Ovary (tissue), 9 donors: ENCODE results near the gene GJB5. TPM values are rescaled to one million over a fixed set of nuclear protein-coding genes. Genes with fewer than 3 reads are reported as not detected.

Experiments
- DNase-seq, 5 donors: peaks; one replicate each; pipeline ENCODE4 v3.0.0-alpha.2; 2019 to 2020
- H3K27ac ChIP-seq, 2 donors: fragments of 200-600 bp; one replicate each; pipeline versions ENCODE4 v1.5.1 to v1.8.0; 2019 to 2022
- H3K27me3 ChIP-seq: fragments of 200-600 bp; one replicate; pipeline ENCODE4 v1.8.0; 2022
- H3K36me3 ChIP-seq: fragments of 200-600 bp; sonication (generic); one replicate; pipeline ENCODE4 v1.5.1; 2019
- H3K4me1 ChIP-seq: one replicate; pipeline ENCODE4 v1.8.1; 2013; ENCODE audit warnings: mild to moderate bottlenecking, moderate library complexity; ENCODE audit not compliant: insufficient read depth
- H3K4me3 ChIP-seq: fragments of 200-600 bp; sonication (generic); one replicate; pipeline ENCODE4 v1.5.1; 2017
- H3K9me3 ChIP-seq, 2 donors: fragments of 200-600 bp in 1 of 2; sonication (generic) in 1 of 2; one replicate each; pipeline versions ENCODE4 v1.5.1 to v1.8.1; 2013 to 2019; ENCODE audit warnings: mild to moderate bottlenecking in 1 of 2, moderate library complexity in 1 of 2
- CTCF ChIP-seq, 3 donors: fragments of 450-650 bp in 2 of 3; fragments of 200-600 bp in 1 of 3; IDR thresholded peaks; one replicate each; pipeline versions ENCODE4 v1.5.1 to v1.8.0; 2016 to 2022; ENCODE audit warnings: antibody characterized with exemption in 3 of 3, mild to moderate bottlenecking in 1 of 3
- EP300 ChIP-seq: sonication (generic); formaldehyde crosslinking; IDR thresholded peaks from one replicate; pipeline ENCODE4 v1.6.1; 2017; ENCODE audit warnings: antibody characterized with exemption
- POLR2A ChIP-seq: fragments of 450-650 bp; IDR thresholded peaks from one replicate; pipeline ENCODE4 v1.6.1; 2017; ENCODE audit warnings: antibody characterized with exemption, mild to moderate bottlenecking, moderate library complexity
- WGBS, 3 donors: extraction: QIAGEN DNeasy Blood & Tissue Kit in 1 of 3; methylation state at CpG; one replicate each; pipeline versions ENCODE4 v1.1.5 to v1.1.7; 2013 to 2017; 5-methylcytosine and 5-hydroxymethylcytosine counted together
- intact Hi-C, 4 donors: fragments of 100-400 bp; cut with DNase I; formaldehyde crosslinking; loops; one replicate each; pipeline versions ENCODE4 v1.11.0 to v1.15.1; 2022 to 2023
- polyA plus RNA-seq, 2 donors: library from polyadenylated mRNA; stranded (reverse); fragments of 200-250 nt in 1 of 2; fragments of 350-450 nt in 1 of 2; fragmentation: Illumina TruSeq in 1 of 2; extraction: RNeasy Lipid Tissue Mini Kit (QIAGEN cat#74804) in 1 of 2; gene quantifications; one replicate each; pipeline ENCODE4 v1.2.3, GENCODE V29; 2013 to 2014
- total RNA-seq, 7 donors: library from RNA; depleted of rRNA in 2 of 7; stranded (reverse); fragments of >200 nt in 2 of 7; fragmentation: NEBNext Ultra II Directional in 3 of 7; extraction: Animal tissue kit (Norgen Biotek cat#: 25700) in 3 of 7; gene quantifications; one replicate each; pipeline versions ENCODE4 v1.1.0 to v1.2.4, GENCODE V29; 2016 to 2023
- donor health status: DM: no; HTN: no; CAD: no; lungs with moderate emphysema.
- donor health status: DM: no; HTN: no; CAD: no.
- donor health status: Bipolar disorder and iron deficiency.
- donor health status: DM: yes; HTN: yes; CAD: no.
- donor health status: DM: no; HTN: no; CAD: no.
- donor health status: DM: yes; HTN: yes; CAD: no.

Gene GJB5
- total and polyA plus RNA-seq, 9 donors = not detected

GRCh38 chr1:34779005-34779404, 24.2 kb downstream of the GJB5 start:
- H3K36me3 ChIP-seq = no peaks in the 10 kb centered on the region
- H3K9me3 ChIP-seq = no peaks in the 10 kb centered on the region
- H3K4me1 ChIP-seq = peaks cover 4% of the 10 kb centered on the region
- no peak overlapping the region for H3K4me3 ChIP-seq
- intact Hi-C loops = no loop called here
- no peaks in the 10 kb centered on the region for H3K27me3 ChIP-seq
- 64 to 86% (median 67%) methylated on average over 5 of the region's 5 CpGs for WGBS, 3 donors
- no peak for TF ChIP-seq EP300
- no peak for TF ChIP-seq POLR2A
- no peak for TF ChIP-seq CTCF (IDR thresholded peaks at IDR 0.05)
- no peak overlapping the region for H3K27ac ChIP-seq
- DNase-seq = no peak

GRCh38 chr1:34779526-34779925, 24.7 kb downstream of the GJB5 start:
- intact Hi-C loops = no loop called here
- Histone ChIP-seq H3K4me1 (peaks cover 4% of the 10 kb centered on the region), H3K36me3 (no peaks in the 10 kb centered on the region), H3K27ac (no peak overlapping the region), H3K27me3 (no peaks in the 10 kb centered on the region), H3K9me3 (no peaks in the 10 kb centered on the region), H3K4me3 (no peak overlapping the region)
- WGBS, 3 donors = 74 to 80% (median 75%) methylated on average over 5 of the region's 5 CpGs
- TF ChIP-seq POLR2A (no peak), CTCF (IDR thresholded peaks at IDR 0.05) (no peak), EP300 (no peak)
- no peak for DNase-seq

GRCh38 chr1:34779962-34780361, 25.1 kb downstream of the GJB5 start:
- H3K9me3 ChIP-seq = no peaks in the 10 kb centered on the region
- TF ChIP-seq POLR2A (no peak), EP300 (no peak), CTCF (IDR thresholded peaks at IDR 0.05) (no peak)
- no peaks in the 10 kb centered on the region for H3K27me3 ChIP-seq
- no peak overlapping the region for H3K27ac ChIP-seq
- DNase-seq = no peak
- H3K4me1 ChIP-seq = peaks cover 4% of the 10 kb centered on the region
- H3K36me3 ChIP-seq = no peaks in the 10 kb centered on the region
- intact Hi-C loops = no loop called here
- H3K4me3 ChIP-seq = no peak overlapping the region
- 79 to 88% (median 80%) methylated on average over 5 of the region's 5 CpGs for whole genome bisulfite sequencing, 3 donors

- intact Hi-C loops = no loop called here
- H3K27ac ChIP-seq = no peak overlapping the region
- 72 to 90% (median 78%) methylated on average over 2 of the region's 2 CpGs for WGBS, 3 donors
- DNase-seq = no peak
- no peaks in the 10 kb centered on the region for H3K27me3 ChIP-seq
- no peaks in the 10 kb centered on the region for H3K36me3 ChIP-seq
- no peaks in the 10 kb centered on the region for H3K9me3 ChIP-seq
- TF ChIP-seq EP300 = no peak
- no peak for TF ChIP-seq POLR2A
- TF ChIP-seq CTCF (IDR thresholded peaks at IDR 0.05) = no peak
- peaks cover 4% of the 10 kb centered on the region for H3K4me1 ChIP-seq
- H3K4me3 ChIP-seq = no peak overlapping the region
Measured at GRCh38 chr1:34780528-34780927, 25.7 kb downstream of the GJB5 start.
